Measurements from ENCODE around the gene IPO11.

Gene IPO11

GRCh38 chr5:62579761-62580160 lies 167.2 kb downstream of the IPO11 start:
- no peak overlapping the region for H3K4me2 ChIP-seq (ENCODE audit: low read length, poor library complexity, severe bottlenecking)
- no peak overlapping the region for H3K27ac ChIP-seq (ENCODE audit: low read length, poor library complexity, severe bottlenecking)
- H2BK15ac ChIP-seq (ENCODE audit: low read depth, poor library complexity, severe bottlenecking) = no peak overlapping the region
- H2BK5ac ChIP-seq (ENCODE audit: low read depth, low read length, poor library complexity, severe bottlenecking) = no peak overlapping the region
- no peak overlapping the region for H4K91ac ChIP-seq (ENCODE audit: low read length)
- no peak overlapping the region for H2AFZ ChIP-seq (ENCODE audit: low read depth, low read length)
- H3K23ac ChIP-seq (ENCODE audit: low read length in 2 of 2) = no peak overlapping the region
- H3K4me1 ChIP-seq (ENCODE audit: control insufficient read depth, insufficient read depth, low read depth, low read length) = no peaks in the 10 kb centered on the region
- H3K9me3 ChIP-seq (ENCODE audit: control insufficient read depth, low read length) = no peaks in the 10 kb centered on the region
- no peak overlapping the region for H4K8ac ChIP-seq (ENCODE audit: low read length)
- no peak overlapping the region for H3K4ac ChIP-seq (ENCODE audit: low read depth in 1 of 2, low read length in 2 of 2)
- no peak overlapping the region for H3K18ac ChIP-seq (ENCODE audit: low read depth in 1 of 2, low read length in 2 of 2)
- no peak for DNase-seq
- WGBS = 92% methylated on average over 2 of the region's 5 CpGs
- no peak overlapping the region for H3K4me3 ChIP-seq (ENCODE audit: insufficient read depth in 1 of 2, low read depth in 1 of 2, low read length in 2 of 2)
- no peak overlapping the region for H2AK5ac ChIP-seq (ENCODE audit: low read length, severe bottlenecking)
- H3K9ac ChIP-seq (ENCODE audit: low read length) = no peak overlapping the region
- H3K36me3 ChIP-seq (ENCODE audit: control insufficient read depth in 1 of 2, insufficient read depth in 2 of 2, low read depth in 1 of 2, low read length in 2 of 2) = peaks cover 0 to 12% of the 10 kb centered on the region in 2 experiments
- H2BK120ac ChIP-seq (ENCODE audit: low read depth, low read length) = no peak overlapping the region
- no peak overlapping the region for H3K14ac ChIP-seq (ENCODE audit: low read length in 2 of 2)
- peaks cover 1% of the 10 kb centered on the region for H3K79me1 ChIP-seq (replicated peaks; ENCODE audit: low read length, poor library complexity, severe bottlenecking)
- H3K27me3 ChIP-seq (ENCODE audit: control insufficient read depth in 1 of 2, insufficient read depth in 1 of 2, low read length in 2 of 2) = no peaks in the 10 kb centered on the region
- H2BK12ac ChIP-seq (ENCODE audit: low read length in 2 of 2) = no peak overlapping the region

GRCh38 chr5:62581836-62582597 lies 169.5 kb downstream of the IPO11 start:
- no peak overlapping the region for H3K4ac ChIP-seq (ENCODE audit: low read depth in 1 of 2, low read length in 2 of 2)
- H3K36me3 ChIP-seq (ENCODE audit: control insufficient read depth in 1 of 2, insufficient read depth in 2 of 2, low read depth in 1 of 2, low read length in 2 of 2) = peaks cover 0 to 10% of the 10 kb centered on the region in 2 experiments

GRCh38 chr5:62584391-62584790 lies 171.8 kb downstream of the IPO11 start:
- H3K4me2 ChIP-seq (ENCODE audit: low read length, poor library complexity, severe bottlenecking) = no peak overlapping the region
- H3K36me3 ChIP-seq (ENCODE audit: control insufficient read depth in 1 of 2, insufficient read depth in 2 of 2, low read depth in 1 of 2, low read length in 2 of 2) = peaks cover 0 to 14% of the 10 kb centered on the region in 2 experiments
- H3K27ac ChIP-seq (ENCODE audit: low read length, poor library complexity, severe bottlenecking) = no peak overlapping the region
- H3K4ac ChIP-seq (ENCODE audit: low read depth in 1 of 2, low read length in 2 of 2) = no peak overlapping the region
- no peaks in the 10 kb centered on the region for H3K9me3 ChIP-seq (ENCODE audit: control insufficient read depth, low read length)
- no peak overlapping the region for H2BK15ac ChIP-seq (ENCODE audit: low read depth, poor library complexity, severe bottlenecking)
- no peak overlapping the region for H2BK12ac ChIP-seq (ENCODE audit: low read length in 2 of 2)
- H3K27me3 ChIP-seq (ENCODE audit: control insufficient read depth in 1 of 2, insufficient read depth in 1 of 2, low read length in 2 of 2) = no peaks in the 10 kb centered on the region
- H3K18ac ChIP-seq (ENCODE audit: low read depth in 1 of 2, low read length in 2 of 2) = no peak overlapping the region
- H3K4me1 ChIP-seq (ENCODE audit: control insufficient read depth, insufficient read depth, low read depth, low read length) = no peaks in the 10 kb centered on the region
- H3K23ac ChIP-seq (ENCODE audit: low read length in 2 of 2) = no peak overlapping the region
- H4K8ac ChIP-seq (ENCODE audit: low read length) = no peak overlapping the region
- no peak overlapping the region for H3K4me3 ChIP-seq (ENCODE audit: insufficient read depth in 1 of 2, low read depth in 1 of 2, low read length in 2 of 2)
- 100% methylated on average over 2 of the region's 3 CpGs for WGBS
- H2BK5ac ChIP-seq (ENCODE audit: low read depth, low read length, poor library complexity, severe bottlenecking) = no peak overlapping the region
- H2AK5ac ChIP-seq (ENCODE audit: low read length, severe bottlenecking) = no peak overlapping the region
- no peaks in the 10 kb centered on the region for H3K79me1 ChIP-seq (replicated peaks; ENCODE audit: low read length, poor library complexity, severe bottlenecking)
- H3K9ac ChIP-seq (ENCODE audit: low read length) = no peak overlapping the region
- no peak overlapping the region for H4K91ac ChIP-seq (ENCODE audit: low read length)
- no peak for DNase-seq
- no peak overlapping the region for H3K14ac ChIP-seq (ENCODE audit: low read length in 2 of 2)
- H2AFZ ChIP-seq (ENCODE audit: low read depth, low read length) = no peak overlapping the region
- no peak overlapping the region for H2BK120ac ChIP-seq (ENCODE audit: low read depth, low read length)

More at GRCh38 chr5:62581836-62582597, 169.5 kb downstream of the IPO11 start:
- no peak overlapping the region for H2AK5ac ChIP-seq (ENCODE audit: low read length, severe bottlenecking)
- no peak overlapping the region for H3K18ac ChIP-seq (ENCODE audit: low read depth in 1 of 2, low read length in 2 of 2)
- no peak overlapping the region for H3K14ac ChIP-seq (ENCODE audit: low read length in 2 of 2)
- H3K23ac ChIP-seq (ENCODE audit: low read length in 2 of 2) = no peak overlapping the region
- H4K8ac ChIP-seq (ENCODE audit: low read length) = no peak overlapping the region
- no peak overlapping the region for H4K91ac ChIP-seq (ENCODE audit: low read length)
- H3K4me3 ChIP-seq (ENCODE audit: insufficient read depth in 1 of 2, low read depth in 1 of 2, low read length in 2 of 2) = no peak overlapping the region
- H2BK15ac ChIP-seq (ENCODE audit: low read depth, poor library complexity, severe bottlenecking) = no peak overlapping the region
- no peak overlapping the region for H3K27ac ChIP-seq (ENCODE audit: low read length, poor library complexity, severe bottlenecking)
- no peak overlapping the region for H2BK12ac ChIP-seq (ENCODE audit: low read length in 2 of 2)
- no peaks in the 10 kb centered on the region for H3K79me1 ChIP-seq (replicated peaks; ENCODE audit: low read length, poor library complexity, severe bottlenecking)
- H2BK5ac ChIP-seq (ENCODE audit: low read depth, low read length, poor library complexity, severe bottlenecking) = no peak overlapping the region
- H3K9ac ChIP-seq (ENCODE audit: low read length) = no peak overlapping the region
- WGBS = 98% methylated on average over 7 of the region's 8 CpGs
- no peaks in the 10 kb centered on the region for H3K9me3 ChIP-seq (ENCODE audit: control insufficient read depth, low read length)
- H3K27me3 ChIP-seq (ENCODE audit: control insufficient read depth in 1 of 2, insufficient read depth in 1 of 2, low read length in 2 of 2) = no peaks in the 10 kb centered on the region
- H2AFZ ChIP-seq (ENCODE audit: low read depth, low read length) = no peak overlapping the region
- H3K4me1 ChIP-seq (ENCODE audit: control insufficient read depth, insufficient read depth, low read depth, low read length) = no peaks in the 10 kb centered on the region
- no peak for DNase-seq
- no peak overlapping the region for H3K4me2 ChIP-seq (ENCODE audit: low read length, poor library complexity, severe bottlenecking)
- no peak overlapping the region for H2BK120ac ChIP-seq (ENCODE audit: low read depth, low read length)

GRCh38 chr5:62585306-62585705 lies 172.7 kb downstream of the IPO11 start:
- Histone ChIP-seq H4K91ac (ENCODE audit: low read length) (no peak overlapping the region), H2AFZ (ENCODE audit: low read depth, low read length) (no peak overlapping the region), H2BK5ac (ENCODE audit: low read depth, low read length, poor library complexity, severe bottlenecking) (no peak overlapping the region), H3K4ac (ENCODE audit: low read depth in 1 of 2, low read length in 2 of 2) (no peak overlapping the region), H3K79me1 (replicated peaks; ENCODE audit: low read length, poor library complexity, severe bottlenecking) (no peaks in the 10 kb centered on the region), H3K36me3 (ENCODE audit: control insufficient read depth in 1 of 2, insufficient read depth in 2 of 2, low read depth in 1 of 2, low read length in 2 of 2) (peaks cover 0 to 11% of the 10 kb centered on the region in 2 experiments), H3K4me2 (ENCODE audit: low read length, poor library complexity, severe bottlenecking) (no peak overlapping the region), H2BK15ac (ENCODE audit: low read depth, poor library complexity, severe bottlenecking) (no peak overlapping the region), H3K18ac (ENCODE audit: low read depth in 1 of 2, low read length in 2 of 2) (no peak overlapping the region), H3K23ac (ENCODE audit: low read length in 2 of 2) (no peak overlapping the region), H3K27ac (ENCODE audit: low read length, poor library complexity, severe bottlenecking) (no peak overlapping the region), H3K4me1 (ENCODE audit: control insufficient read depth, insufficient read depth, low read depth, low read length) (no peaks in the 10 kb centered on the region), H3K4me3 (ENCODE audit: insufficient read depth in 1 of 2, low read depth in 1 of 2, low read length in 2 of 2) (no peak overlapping the region), H3K14ac (ENCODE audit: low read length in 2 of 2) (no peak overlapping the region), H4K8ac (ENCODE audit: low read length) (no peak overlapping the region), H2BK12ac (ENCODE audit: low read length in 2 of 2) (no peak overlapping the region), H3K9ac (ENCODE audit: low read length) (no peak overlapping the region), H3K27me3 (ENCODE audit: control insufficient read depth in 1 of 2, insufficient read depth in 1 of 2, low read length in 2 of 2) (no peaks in the 10 kb centered on the region), H2BK120ac (ENCODE audit: low read depth, low read length) (no peak overlapping the region), H3K9me3 (ENCODE audit: control insufficient read depth, low read length) (no peaks in the 10 kb centered on the region), H2AK5ac (ENCODE audit: low read length, severe bottlenecking) (no peak overlapping the region)
- 90% methylated on average over 2 of the region's 2 CpGs for WGBS
- DNase-seq = no peak
